Measurements from ENCODE around the gene SIX4. TPM values are rescaled to one million over a fixed set of nuclear protein-coding genes. Genes with fewer than 3 reads are reported as not detected.

SIX4 gene
- total RNA-seq, 2 experiments from 2014 or later: 2.4 to 3.1 TPM

DNA sequence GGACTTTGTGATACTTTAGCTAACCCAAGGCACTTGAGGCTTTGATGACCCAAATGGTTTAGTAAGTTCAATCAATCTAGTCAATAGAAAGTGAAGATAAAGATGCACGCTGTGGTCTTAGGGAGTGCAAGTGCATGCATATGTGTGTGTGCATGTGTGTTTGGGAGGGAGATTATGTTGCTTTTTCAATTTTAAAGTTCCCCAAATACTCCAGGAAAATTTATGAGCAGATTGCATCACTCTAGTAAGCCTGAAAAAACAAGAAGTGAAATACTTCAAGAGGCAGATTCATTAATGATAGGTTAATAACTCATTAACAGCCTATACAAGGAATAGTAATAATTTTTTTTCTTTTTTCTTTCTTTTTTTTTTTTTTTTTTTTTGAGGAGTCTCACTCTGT, 62.4 kb downstream of the SIX4 start:
- no peak for DNase-seq (ENCODE audit: low spot score)
- Histone ChIP-seq H3K9me2 (ENCODE audit: insufficient read depth, low read length) (no peaks in the 10 kb centered on the region), H2AFZ (ENCODE audit: low read length) (no peak overlapping the region), H3K9me3 (ENCODE audit: low read length) (no peaks in the 10 kb centered on the region), H3K79me2 (ENCODE audit: insufficient read depth, low read depth, low read length) (no peaks in the 10 kb centered on the region), H3K36me3 (ENCODE audit: insufficient read depth, low read length) (no peaks in the 10 kb centered on the region), H4K20me1 (ENCODE audit: insufficient read depth, low read length) (no peaks in the 10 kb centered on the region), H3K4me2 (ENCODE audit: low read length) (no peak overlapping the region), H3K4me3 (ENCODE audit: low read depth, low read length, poor library complexity, severe bottlenecking) (no peak overlapping the region), H3K4me1 (ENCODE audit: insufficient read depth, low read length, poor library complexity, severe bottlenecking) (peaks cover 29% of the 10 kb centered on the region), H3K27ac (ENCODE audit: low read depth, low read length, poor library complexity, severe bottlenecking) (no peak overlapping the region)
- POLR2A ChIA-PET: interaction anchor here (0.6 to 1.1 kb wide), 2 partner anchors 29 to 43 kb away, joined by 3 to 4 read pairs; no protein-coding TSS in a partner anchor
- CTCF ChIA-PET (ENCODE audit: unreplicated experiment): no interaction called here
- intact Hi-C loops (cut with micrococcal nuclease; ENCODE audit: unreplicated experiment): no loop called here
- TF ChIP-seq, protein P1, sequence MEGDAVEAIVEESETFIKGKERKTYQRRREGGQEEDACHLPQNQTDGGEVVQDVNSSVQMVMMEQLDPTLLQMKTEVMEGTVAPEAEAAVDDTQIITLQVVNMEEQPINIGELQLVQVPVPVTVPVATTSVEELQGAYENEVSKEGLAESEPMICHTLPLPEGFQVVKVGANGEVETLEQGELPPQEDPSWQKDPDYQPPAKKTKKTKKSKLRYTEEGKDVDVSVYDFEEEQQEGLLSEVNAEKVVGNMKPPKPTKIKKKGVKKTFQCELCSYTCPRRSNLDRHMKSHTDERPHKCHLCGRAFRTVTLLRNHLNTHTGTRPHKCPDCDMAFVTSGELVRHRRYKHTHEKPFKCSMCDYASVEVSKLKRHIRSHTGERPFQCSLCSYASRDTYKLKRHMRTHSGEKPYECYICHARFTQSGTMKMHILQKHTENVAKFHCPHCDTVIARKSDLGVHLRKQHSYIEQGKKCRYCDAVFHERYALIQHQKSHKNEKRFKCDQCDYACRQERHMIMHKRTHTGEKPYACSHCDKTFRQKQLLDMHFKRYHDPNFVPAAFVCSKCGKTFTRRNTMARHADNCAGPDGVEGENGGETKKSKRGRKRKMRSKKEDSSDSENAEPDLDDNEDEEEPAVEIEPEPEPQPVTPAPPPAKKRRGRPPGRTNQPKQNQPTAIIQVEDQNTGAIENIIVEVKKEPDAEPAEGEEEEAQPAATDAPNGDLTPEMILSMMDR (conservative IDR thresholded peaks at IDR 0.05; ENCODE audit: low read length): no peak
- TF ChIP-seq EZH2phosphoT487 (IDR thresholded peaks at IDR 0.05; ENCODE audit: borderline replicate concordance, low read depth, low read length): no peak
- BruUV-seq (replicated peaks): no TSS peak

Other genes starting within 250 kb of the SIX4 start
- not detected in 2 replicates for gene C14orf39, start 238.3 kb downstream of the SIX4 start, total RNA-seq (2014; rRNA removed; shearing (Covaris generic))
- not detected in 2 replicates for gene C14orf39, start 238.3 kb downstream of the SIX4 start, total RNA-seq (2022)
- gene SIX6, start 215.2 kb downstream of the SIX4 start, total RNA-seq (2014; rRNA removed; shearing (Covaris generic)): not detected in 2 replicates
- gene SIX6, start 215.2 kb downstream of the SIX4 start, total RNA-seq (2022): not detected in 2 replicates
- 0.18 and 0.35 TPM in 2 replicates for gene SIX1, start 74.9 kb downstream of the SIX4 start, total RNA-seq (2014; rRNA removed; shearing (Covaris generic))
- 1.6 and 2.9 TPM in 2 replicates for gene SIX1, start 74.9 kb downstream of the SIX4 start, total RNA-seq (2022)
- gene MNAT1, start 10.4 kb upstream of the SIX4 start, total RNA-seq (2014; rRNA removed; shearing (Covaris generic)): 58.5 and 72.0 TPM in 2 replicates
- 60.9 TPM in 2 replicates for gene MNAT1, start 10.4 kb upstream of the SIX4 start, total RNA-seq (2022)